ENCODE results near the gene SYDE1.
"Not testable (repeated sequence)": the region's sequence is repeated elsewhere in the genome, so short reads cannot be mapped to it uniquely, and the experiment has no call there.

The SYDE1 gene, protein sequence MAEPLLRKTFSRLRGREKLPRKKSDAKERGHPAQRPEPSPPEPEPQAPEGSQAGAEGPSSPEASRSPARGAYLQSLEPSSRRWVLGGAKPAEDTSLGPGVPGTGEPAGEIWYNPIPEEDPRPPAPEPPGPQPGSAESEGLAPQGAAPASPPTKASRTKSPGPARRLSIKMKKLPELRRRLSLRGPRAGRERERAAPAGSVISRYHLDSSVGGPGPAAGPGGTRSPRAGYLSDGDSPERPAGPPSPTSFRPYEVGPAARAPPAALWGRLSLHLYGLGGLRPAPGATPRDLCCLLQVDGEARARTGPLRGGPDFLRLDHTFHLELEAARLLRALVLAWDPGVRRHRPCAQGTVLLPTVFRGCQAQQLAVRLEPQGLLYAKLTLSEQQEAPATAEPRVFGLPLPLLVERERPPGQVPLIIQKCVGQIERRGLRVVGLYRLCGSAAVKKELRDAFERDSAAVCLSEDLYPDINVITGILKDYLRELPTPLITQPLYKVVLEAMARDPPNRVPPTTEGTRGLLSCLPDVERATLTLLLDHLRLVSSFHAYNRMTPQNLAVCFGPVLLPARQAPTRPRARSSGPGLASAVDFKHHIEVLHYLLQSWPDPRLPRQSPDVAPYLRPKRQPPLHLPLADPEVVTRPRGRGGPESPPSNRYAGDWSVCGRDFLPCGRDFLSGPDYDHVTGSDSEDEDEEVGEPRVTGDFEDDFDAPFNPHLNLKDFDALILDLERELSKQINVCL

DNA sequence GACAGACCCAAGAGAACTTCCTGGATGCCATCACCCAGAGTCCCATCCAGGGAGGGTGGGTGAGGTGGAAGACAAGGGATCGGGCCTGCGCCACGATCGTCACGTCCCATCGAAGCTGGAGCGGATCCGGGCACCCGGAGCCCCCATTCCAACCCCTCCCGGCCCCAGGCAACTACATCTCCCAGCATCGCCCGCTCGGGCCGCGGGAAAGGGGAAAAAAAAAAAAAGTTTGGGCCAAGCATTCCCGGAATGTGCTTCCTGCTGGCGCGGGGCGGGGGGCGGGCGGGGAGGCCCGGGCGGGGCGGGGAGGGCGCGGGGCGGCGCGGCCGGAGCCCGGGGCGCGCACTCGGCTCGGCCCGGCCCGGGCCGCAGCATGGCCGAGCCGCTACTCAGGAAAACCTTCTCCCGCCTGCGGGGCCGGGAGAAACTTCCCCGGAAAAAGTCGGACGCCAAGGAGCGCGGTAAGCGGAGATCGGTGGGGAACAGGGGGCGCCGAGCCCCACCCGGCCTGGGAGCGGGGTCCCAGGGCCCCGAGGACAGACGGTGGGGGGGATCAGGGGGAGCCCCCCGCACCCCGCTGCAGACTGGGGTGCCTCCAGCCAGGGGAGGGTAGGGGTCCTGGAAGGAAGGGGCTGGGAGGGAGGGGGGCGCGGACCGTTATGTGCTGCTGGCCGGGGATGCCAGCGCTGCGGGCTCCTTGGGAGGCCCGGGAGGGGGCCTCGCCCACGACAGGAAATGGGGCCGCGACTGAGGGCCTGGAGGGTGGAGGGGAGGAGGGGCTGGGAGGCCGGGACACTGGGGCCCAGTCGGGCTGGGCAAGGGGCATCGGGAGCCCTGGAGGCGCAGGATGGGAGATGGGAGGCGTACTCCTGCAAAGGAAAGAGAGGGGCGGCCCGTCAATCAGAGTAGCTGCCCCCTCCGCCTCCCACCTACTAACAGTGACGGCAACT, at the start of gene SYDE1:
Gene SYDE1 (plus strand): TSS at position 341 of the 950 bp plus-strand sequence. CDS start 33 bp downstream, at position 374.
- peak; percentile 55 to 68 for DNase-seq

DNA sequence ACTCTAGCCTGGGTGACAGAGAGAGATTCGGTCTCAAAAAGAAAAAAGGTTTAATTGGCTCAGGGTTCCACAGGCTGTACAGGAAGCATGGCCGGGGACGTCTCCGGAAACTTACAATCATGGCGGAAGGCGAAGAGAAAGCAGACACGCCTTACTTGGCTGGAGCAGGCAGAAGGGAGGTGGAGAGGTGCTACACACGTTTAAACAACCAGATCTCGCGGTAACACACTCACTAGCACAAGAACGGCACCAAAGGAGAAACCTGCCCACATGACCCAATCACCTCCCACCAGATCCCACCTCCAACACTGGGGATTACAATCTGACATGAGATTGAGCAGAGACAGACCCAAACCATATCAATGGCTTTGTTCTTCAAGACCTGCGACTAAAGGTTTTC, 45.2 kb upstream of the SYDE1 start:
- no peak for DNase-seq

DNA sequence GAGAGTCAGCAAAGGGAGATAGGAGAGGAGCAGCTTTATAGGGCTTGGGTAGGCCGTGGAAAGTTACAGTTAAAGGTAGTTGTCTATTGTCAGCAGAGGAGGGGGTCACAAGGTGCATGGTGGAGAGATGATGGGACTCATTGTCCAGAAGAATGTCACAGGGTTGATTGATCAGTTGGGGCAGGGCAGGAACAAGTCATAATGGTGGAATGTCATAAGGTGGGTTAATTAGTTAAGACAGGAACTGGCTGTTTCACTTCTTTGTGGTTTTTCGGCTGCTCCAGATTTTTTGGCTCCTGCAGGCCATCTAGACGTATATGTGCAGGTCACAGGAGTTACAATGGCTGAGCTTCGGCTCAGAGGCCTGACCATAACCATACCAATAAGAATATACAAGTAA, 36.8 kb upstream of the SYDE1 start:
- DNase-seq, result not testable (repeated sequence)

DNA sequence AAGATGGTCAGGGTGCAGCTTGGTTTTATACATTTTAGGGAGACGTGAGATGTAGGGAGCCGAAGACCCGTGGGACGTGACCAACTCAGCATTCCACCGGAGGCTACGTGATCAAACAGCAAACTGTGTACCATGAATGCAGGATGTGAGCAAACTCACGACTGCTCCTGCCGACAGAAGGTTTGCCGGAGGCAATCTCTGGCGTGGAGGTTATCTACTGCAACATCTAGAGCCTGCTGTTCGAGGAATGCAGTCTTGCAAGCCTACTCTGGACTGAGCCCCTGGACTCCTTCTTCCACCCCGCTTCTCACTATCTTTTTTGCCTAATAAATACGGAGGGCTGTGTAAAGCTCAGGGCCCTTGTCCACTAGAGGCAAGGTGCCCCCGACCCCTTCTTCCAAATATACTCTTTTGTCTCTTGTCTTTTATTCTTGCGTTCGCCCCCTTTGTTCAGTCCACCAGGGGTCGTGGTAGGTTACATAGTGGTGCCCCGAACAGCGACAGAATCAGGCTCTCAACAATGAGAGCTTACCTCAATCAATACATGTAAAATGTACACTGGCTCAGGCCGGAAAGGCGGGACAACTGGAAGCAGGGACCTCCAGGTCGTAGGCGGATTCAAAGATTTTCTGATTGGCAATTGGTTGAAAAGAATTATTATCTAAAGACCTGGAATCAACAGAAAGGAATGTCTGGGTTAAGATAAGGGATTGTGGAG, 34.1 kb upstream of the SYDE1 start:
- no peak for DNase-seq

DNA sequence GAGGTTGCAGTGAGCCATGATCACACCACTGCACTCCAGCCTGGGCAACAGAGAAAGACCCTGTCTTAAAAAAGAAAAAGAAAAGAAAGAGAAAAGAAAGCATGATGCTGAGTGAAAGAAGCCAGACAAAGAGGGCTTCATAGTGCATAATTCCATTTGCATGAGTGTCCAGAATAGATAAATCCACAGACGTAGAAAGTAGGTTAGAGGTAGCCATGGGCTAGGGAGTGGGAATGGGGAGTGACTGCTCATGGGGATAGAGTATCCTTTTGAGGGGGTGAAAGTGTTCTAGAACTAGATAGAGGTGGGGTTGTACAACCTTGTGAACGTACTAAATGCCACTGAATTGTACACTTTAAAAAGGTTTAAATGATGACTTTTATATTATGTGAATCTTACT, 32.8 kb upstream of the SYDE1 start:
- no peak for DNase-seq

DNA sequence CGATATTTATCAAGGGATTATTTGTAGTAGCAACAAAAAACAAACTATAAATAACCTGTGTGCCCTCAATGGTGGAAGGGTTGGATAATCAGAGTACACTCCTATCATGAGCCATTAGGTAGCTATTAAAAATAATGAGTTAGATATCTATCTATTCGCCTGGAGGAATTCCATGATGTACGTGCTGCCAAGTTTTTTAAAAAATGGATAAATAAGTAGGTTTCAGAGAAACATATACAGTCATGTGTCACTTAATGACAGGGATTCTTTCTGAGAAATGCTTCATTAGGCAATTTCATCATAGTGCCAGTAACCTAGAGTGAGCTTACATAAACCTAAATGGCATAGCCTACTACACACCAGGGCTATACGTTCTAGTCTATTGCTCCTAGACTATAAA, 31.4 kb upstream of the SYDE1 start:
- DNase-seq, result no peak

DNA sequence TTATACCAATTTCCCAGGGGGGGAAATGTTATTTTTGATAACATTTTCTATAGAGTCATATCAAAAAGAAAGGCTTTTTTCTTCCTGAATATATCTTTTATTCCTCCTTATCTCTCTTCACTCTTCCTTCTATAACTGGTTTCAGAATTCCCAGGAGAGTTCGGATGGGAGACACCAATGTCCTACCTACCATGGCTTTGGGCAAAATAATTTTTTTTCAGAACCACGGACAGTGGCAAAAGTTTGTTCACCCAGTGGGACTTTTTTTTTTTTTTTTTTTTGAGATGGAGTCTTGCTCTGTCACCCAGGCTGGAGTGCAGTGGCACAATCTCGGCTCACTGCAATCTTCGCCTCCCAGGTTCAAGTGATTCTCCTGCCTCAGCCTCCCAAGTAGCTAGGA, 27.2 kb upstream of the SYDE1 start:
- DNase-seq, result not testable (repeated sequence)

DNA sequence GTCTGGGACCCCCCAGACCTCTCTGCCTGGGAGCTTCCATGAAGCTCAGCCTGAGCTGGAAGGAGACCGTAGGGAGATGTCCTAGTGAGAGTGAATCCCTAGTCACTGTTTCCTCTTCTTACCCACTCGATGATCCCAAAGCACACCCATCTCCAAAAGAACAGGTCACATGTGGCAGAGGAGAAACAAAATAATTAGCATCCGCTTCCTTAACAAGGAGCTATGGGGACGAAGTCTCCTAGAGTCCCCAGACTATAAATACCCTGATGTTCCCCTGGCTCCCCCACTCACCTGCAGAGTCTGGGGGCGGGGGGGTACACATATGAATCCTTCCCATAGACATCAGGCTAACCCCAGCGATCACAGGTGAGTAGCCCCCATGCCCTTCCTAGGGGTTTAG, 25.3 kb upstream of the SYDE1 start, which contains the start of gene OR1I1:
Gene OR1I1 (plus strand): TSS at position 301 of the 400 bp plus-strand sequence. CDS start 4,855 bp downstream, outside the sequence.
- DNase-seq, result no peak

DNA sequence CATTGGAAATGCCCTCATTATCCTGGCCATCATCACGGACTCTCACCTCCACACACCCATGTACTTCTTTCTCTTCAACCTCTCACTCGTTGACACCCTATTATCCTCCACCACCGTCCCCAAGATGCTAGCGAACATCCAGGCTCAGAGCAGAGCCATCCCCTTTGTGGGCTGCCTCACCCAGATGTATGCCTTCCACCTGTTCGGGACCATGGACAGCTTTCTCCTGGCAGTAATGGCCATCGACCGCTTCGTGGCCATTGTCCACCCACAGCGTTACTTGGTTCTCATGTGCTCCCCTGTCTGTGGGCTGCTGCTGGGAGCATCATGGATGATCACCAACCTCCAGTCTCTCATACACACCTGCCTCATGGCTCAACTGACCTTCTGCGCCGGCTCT, 20.0 kb upstream of the SYDE1 start:
- DNase-seq, result no peak

DNA sequence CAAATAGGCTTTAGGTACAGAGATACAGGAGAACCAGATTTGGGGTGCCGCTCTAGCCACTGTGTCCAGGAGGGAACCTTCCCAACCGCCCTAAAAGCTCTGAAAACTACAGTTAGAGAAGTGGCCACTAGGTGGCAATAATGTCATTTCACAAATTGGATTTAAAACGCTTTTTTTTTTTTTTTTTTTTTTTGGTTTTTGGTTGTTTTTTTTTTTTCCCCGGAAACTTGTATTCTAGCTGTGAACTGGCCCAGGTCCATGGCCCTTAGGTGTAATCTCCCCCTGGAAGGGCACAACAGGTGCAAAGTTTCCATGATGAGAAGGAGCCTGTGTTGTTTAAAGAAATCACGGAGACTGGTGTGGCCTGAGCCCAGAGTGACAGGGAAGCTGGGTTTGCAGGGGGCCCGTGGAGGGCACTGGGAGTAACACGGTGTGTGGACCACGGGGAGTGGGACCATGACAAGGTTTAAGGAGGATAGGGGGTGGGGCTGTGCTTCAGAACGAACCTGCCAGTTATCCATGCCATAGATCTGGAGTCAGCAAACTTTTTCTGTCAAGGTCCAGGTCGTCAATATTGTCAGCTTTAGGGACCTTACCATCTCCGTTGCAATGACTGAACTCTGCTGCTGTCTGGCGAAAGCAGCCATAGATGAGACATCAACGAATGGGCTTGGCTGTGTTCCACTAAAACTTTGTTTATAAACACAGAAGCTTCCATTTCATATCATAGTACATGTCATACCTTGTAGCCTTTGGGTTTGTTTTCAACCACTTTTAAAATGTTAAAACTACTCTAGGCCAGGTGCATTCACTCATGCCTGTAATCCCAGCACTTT, 15.1 kb upstream of the SYDE1 start:
- DNase-seq, result peak; percentile 43 to 46

DNA sequence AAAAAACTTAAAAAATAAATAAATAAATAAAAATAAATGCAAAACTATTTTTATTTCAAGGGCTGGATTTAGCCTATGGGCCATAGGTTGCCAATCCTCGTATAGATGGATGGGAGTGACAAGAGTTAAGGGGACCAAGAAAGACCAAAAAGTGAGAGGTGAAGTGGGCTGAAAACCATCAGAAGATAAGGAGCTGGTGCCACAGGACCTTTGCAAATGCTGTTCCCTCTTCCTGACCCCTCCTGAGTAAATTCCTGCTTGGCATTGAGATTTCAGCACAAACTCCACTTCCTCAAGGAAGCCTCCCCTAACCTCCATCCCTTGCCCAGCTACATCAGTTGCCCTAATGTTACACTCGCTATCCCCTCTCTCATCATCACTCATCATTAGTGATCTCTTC, 14.2 kb upstream of the SYDE1 start:
- no peak for DNase-seq

DNA sequence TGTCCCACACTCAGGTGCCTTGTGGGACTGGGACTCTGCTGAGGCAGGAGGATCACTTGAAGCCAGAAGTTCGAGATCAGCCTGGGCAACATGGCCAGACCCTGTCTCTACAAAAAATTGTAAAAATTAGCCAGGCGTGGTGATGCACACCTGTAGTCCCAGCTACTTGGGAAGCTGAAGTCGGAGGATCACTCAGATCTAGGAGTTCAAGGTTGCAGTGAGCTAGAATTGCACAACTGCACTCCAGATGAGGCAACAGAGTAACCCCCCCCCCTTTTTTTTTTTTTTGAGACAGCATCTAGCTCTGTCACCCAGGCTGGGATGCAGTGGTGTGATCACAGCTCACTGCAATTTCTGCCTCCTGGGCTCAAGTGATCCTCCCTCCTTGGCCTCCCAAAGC, 11.0 kb upstream of the SYDE1 start:
- DNase-seq, result no peak

DNA sequence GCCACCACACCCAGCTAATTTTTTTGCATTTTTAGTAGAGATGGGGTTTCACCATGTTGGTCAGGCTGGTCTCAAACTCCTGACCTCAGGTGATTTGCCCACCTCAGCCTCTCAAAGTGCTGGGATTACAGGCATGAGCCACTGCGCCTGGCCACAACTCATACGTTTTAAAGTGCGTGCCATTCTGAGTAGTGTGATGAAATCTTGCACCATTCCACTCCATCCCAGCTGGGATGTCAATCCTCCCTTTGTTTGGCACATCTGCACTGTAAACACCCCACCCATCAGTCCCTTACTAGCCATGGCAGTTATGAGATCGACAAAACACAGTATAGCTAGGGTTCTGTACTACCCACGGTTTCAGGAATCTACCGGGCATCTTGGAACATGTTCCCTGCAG, 9.2 kb upstream of the SYDE1 start:
- not testable (repeated sequence) for DNase-seq

DNA sequence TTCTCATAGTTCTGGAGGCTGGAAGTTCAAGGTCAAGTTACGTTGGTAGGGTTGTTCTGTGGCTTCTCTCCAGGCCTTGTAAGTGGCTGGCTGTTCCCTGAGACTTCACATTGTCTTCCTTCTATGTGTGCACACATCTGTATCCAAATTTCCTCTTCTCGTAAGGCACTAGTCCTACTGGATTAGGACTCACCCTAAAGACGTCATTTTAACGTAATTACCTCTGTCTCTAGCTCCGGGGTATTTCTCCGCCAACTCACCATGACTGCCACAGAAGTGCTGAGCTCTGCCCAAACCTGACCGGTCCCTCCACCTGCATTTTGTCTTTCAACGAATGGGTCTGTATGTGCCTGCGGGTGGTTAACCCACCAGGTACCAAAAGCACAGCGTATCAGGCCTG, 8.7 kb upstream of the SYDE1 start:
- DNase-seq, result no peak

DNA sequence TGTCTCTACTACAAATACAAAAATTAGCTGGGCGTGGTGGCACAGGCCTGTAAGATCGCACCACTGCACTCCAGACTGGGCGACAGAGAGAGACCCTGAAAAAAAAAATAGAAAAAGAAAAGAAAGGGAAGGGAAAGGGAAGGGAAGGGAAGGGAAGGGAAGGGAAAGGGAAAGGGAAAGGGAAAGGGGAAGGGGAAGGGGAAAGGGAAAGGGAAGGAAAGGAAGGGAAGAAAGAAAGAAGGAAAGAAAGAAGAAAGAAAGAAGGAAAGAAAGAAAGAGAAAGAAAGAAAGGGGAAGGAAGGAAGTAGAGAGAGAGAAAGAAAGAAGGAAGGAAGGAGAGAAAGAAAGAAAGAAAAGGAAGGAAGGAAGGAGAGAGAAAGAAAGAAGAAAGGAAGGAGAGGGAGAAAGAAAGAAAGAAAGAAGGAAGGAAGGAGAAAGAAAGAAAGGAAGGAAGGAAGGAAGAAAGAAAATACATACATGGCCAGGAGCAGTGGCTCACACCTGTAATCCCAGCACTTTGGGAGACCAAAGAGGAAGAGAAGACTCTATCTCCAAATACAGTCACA, 8.1 kb upstream of the SYDE1 start:
- no peak for DNase-seq

DNA sequence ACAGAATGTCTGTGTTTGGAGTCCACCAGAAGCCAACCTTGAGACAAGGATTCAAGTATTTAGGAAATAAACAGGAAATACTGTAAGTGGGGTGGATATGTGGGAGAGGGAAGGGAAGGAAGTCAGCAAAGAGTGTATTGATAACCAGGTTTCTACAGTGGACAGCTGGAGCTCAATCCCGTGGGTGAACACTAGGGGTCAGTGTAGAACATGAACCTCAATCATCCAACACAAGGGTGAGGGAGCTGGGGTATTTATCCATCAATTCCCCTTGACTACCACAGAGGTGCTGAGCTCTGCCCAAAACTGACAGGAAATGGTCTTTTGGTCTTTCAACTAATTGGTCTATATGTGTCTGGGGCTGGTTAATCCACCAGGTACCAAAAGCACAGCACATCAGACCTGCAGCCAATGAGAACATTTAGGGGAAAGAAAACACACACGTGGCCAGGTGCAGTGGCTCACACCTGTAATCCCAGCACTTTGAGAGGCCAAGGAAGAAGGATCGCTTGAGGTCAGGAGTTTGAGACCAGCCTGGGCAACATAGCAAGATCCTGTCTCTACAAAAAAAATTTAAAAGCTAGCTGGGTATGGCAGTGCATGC, 5.6 kb upstream of the SYDE1 start:
- DNase-seq, result peak; percentile 72 to 75

DNA sequence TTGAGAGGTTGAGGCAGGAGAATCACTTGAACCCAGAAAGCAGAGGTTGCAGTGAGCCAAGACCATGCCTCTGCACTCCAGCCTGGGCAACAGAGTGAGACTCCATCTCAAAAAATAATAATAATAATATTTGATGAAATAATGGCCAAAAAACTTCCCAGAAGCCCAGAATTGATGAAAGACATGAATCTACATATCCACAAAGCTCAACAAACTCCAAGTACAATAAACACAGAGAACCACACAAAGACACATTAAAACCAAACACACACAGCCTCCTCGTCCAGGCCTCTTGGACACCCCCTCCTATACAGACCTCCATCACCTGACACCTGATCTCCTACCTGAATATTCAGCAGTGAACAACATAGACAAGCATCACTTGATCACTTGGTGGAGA, 3.2 kb upstream of the SYDE1 start:
- no peak for DNase-seq

DNA sequence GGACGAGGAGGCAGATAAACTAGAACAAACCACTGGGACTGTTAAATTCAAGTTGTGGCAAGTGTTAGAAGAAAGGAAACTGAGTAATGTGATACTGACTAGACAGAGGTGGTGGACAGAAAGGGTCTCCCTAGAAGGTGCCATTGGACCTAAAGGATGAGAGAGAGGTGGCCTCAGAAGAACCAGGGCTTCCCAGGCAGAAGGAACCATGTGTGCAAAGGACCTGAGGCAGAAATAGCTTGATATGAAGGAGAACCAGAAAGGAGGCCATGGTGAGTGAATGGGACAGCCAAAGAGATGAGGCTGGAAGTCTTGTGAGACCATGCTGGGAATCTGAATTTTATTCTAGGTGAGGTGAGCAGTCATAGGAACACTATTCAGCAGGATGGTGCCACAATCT, 2.8 kb upstream of the SYDE1 start:
- DNase-seq, result no peak

DNA sequence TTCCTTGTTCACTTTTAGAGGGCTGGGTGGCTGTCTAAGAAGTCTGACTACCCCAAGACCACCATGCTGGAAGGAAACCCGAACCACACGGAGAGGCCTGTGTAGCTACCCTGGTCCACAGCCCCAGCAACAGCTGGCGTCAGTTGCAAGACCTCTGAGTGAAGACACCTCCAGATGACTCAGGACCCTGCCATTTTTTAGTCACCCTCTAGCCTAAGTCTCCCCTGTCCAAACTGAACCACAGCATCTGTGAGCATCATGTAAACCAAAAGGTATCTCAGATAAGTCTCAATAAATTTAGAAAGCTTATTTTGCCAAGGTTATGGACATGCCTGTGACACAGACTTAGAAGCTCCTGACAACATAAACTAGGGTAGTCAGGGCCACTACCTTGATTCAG, 2.2 kb upstream of the SYDE1 start:
- no peak for DNase-seq

DNA sequence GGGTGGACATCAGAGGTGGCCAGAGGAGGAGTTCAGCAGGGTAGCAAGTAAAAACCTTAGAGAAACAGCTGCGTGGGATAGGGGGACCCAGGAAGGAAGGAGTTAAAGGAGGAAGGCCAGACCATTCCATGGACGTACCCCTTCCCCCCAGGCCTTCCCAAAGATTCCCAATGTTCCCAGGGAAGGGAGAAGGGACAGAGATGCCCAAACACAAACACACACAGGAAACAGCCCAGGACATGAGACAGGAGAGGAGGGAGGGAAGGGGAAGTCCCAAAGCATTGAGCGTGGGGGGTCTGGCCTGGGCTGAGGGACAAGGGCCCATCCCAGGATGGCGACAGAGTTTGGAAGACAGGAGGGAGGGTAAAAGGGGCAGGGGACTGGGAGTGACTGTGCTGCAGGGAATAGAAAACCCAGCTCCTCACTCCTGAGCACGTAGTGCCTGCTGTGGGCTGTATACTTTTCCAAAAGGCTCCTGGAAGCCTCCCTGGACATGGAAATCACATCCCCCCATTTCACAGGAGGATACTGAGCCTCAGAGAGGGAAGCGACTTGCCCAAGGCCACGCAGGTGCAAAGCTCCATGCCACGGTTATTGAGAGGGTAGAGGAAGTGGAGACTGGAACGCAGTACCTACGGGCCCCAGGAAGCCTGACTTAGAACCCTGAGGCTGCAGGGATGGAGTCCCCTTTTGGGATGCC, 1.1 kb downstream of the SYDE1 start:
- DNase-seq, result no peak
